Hepatocyte (in vitro differentiated cells): ENCODE results near the gene RSU1. TPM values are rescaled to one million over a fixed set of nuclear protein-coding genes. Genes with fewer than 3 reads are reported as not detected.

Experiments
- DNase-seq: peaks from one replicate; pipeline ENCODE4 v3.0.0-alpha.2; 2016; ENCODE audit warnings: low spot score
- H2AFZ ChIP-seq: fragments of 200-600 bp; sonication (generic); 2 replicates; pipeline ENCODE4 v1.6.0; 2016; ENCODE audit warnings: antibody characterized with exemption, mild to moderate bottlenecking
- H3K27ac ChIP-seq: fragments of 200-600 bp; sonication (generic); 2 replicates; pipeline ENCODE4 v1.5.1; 2016; ENCODE audit warnings: mild to moderate bottlenecking
- H3K27me3 ChIP-seq: fragments of 200-600 bp; sonication (generic); 2 replicates; pipeline ENCODE4 v1.6.1; 2016
- H3K36me3 ChIP-seq: fragments of 200-600 bp; sonication (generic); replicated peaks from 2 replicates; pipeline ENCODE4 v1.5.1; 2016; ENCODE audit warnings: low read depth; ENCODE audit not compliant: insufficient read depth
- H3K4me1 ChIP-seq: fragments of 200-600 bp; sonication (generic); 2 replicates; pipeline ENCODE4 v1.5.1; 2016; ENCODE audit warnings: mild to moderate bottlenecking, moderate library complexity; ENCODE audit not compliant: insufficient read depth
- H3K4me2 ChIP-seq: fragments of 200-600 bp; sonication (generic); 2 replicates; pipeline ENCODE4 v1.6.0; 2016
- H3K4me3 ChIP-seq: fragments of 200-600 bp; sonication (generic); 2 replicates; pipeline ENCODE4 v1.5.1; 2016; ENCODE audit warnings: mild to moderate bottlenecking
- H3K79me2 ChIP-seq: fragments of 200-600 bp; sonication (generic); 2 replicates; pipeline ENCODE4 v1.6.0; 2017; ENCODE audit warnings: mild to moderate bottlenecking
- H3K9me2 ChIP-seq: fragments of 200-600 bp; sonication (generic); replicated peaks from 2 replicates; pipeline ENCODE4 v1.6.0; 2017; ENCODE audit warnings: mild to moderate bottlenecking; ENCODE audit not compliant: insufficient read depth
- H3K9me3 ChIP-seq: fragments of 200-600 bp; sonication (generic); 2 replicates; pipeline ENCODE4 v1.5.1; 2016; ENCODE audit warnings: low read depth, mild to moderate bottlenecking
- H4K20me1 ChIP-seq: fragments of 200-600 bp; sonication (generic); 2 replicates; pipeline ENCODE4 v1.6.0; 2016; ENCODE audit warnings: mild to moderate bottlenecking; ENCODE audit not compliant: insufficient read depth, poor library complexity, severe bottlenecking
- EZH2 ChIP-seq: fragments of 200-600 bp; sonication (generic); IDR thresholded peaks from 2 replicates; pipeline ENCODE4 v1.6.1; 2016; ENCODE audit warnings: antibody characterized with exemption, mild to moderate bottlenecking, borderline replicate concordance
- EZH2phosphoT487 ChIP-seq: fragments of 200-600 bp; sonication (generic); IDR thresholded peaks from one replicate; pipeline ENCODE4 v1.6.1; 2018; ENCODE audit warnings: antibody characterized with exemption, mild to moderate bottlenecking, low read depth, moderate library complexity; ENCODE audit not compliant: unreplicated experiment, severe bottlenecking
- WGBS: methylation state at CpG from one replicate; pipeline ENCODE4 v1.1.6; 2016; ENCODE audit warnings: low lambda C conversion rate; ENCODE audit errors: missing lambda C conversion rate; 5-methylcytosine and 5-hydroxymethylcytosine counted together
- polyA plus RNA-seq: library from polyadenylated mRNA; unstranded; fragments of >200 nt; fragmentation: Nextera tagmentation; extraction: Ambion mirVana; gene quantifications from 2 replicates; pipeline ENCODE4 v1.2.1, GENCODE V29; 2016
- total RNA-seq: library from RNA; depleted of rRNA; stranded (reverse); fragments of >200 nt; gene quantifications from 2 replicates; pipeline ENCODE4 v1.2.3, GENCODE V29; 2014
- TF ChIP-seq, protein P1 (sequence below): fragments of 200-600 bp; sonication (generic); IDR thresholded peaks from 2 replicates; pipeline ENCODE4 v1.5.1; 2016; ENCODE audit warnings: antibody characterized with exemption, mild to moderate bottlenecking; ENCODE audit not compliant: poor library complexity

RSU1 gene
- total and polyA plus RNA-seq, 2 experiments from 2014 or later: 37.0 to 52.3 TPM

- no peaks in the 10 kb centered on the region for H3K36me3 ChIP-seq
- DNase-seq: no peak
- H3K27ac ChIP-seq: no peak overlapping the region
- WGBS: 85% methylated on average over 9 of the region's 9 CpGs
- H3K27me3 ChIP-seq: no peaks in the 10 kb centered on the region
- H4K20me1 ChIP-seq: no peaks in the 10 kb centered on the region
- H3K79me2 ChIP-seq: no peaks in the 10 kb centered on the region
- H3K4me2 ChIP-seq: no peak overlapping the region
- no peak overlapping the region for H2AFZ ChIP-seq
- no peak overlapping the region for H3K4me3 ChIP-seq
- H3K9me2 ChIP-seq: no peaks in the 10 kb centered on the region
- H3K4me1 ChIP-seq: no peaks in the 10 kb centered on the region
- TF ChIP-seq, protein P1, sequence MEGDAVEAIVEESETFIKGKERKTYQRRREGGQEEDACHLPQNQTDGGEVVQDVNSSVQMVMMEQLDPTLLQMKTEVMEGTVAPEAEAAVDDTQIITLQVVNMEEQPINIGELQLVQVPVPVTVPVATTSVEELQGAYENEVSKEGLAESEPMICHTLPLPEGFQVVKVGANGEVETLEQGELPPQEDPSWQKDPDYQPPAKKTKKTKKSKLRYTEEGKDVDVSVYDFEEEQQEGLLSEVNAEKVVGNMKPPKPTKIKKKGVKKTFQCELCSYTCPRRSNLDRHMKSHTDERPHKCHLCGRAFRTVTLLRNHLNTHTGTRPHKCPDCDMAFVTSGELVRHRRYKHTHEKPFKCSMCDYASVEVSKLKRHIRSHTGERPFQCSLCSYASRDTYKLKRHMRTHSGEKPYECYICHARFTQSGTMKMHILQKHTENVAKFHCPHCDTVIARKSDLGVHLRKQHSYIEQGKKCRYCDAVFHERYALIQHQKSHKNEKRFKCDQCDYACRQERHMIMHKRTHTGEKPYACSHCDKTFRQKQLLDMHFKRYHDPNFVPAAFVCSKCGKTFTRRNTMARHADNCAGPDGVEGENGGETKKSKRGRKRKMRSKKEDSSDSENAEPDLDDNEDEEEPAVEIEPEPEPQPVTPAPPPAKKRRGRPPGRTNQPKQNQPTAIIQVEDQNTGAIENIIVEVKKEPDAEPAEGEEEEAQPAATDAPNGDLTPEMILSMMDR: no peak
- TF ChIP-seq EZH2 (no peak), EZH2phosphoT487 (no peak)
- H3K9me3 ChIP-seq: no peaks in the 10 kb centered on the region
Observed at GRCh38 chr10:16674147-16674703, 143.0 kb downstream of the RSU1 start.

- no peak for DNase-seq
- Histone ChIP-seq H3K9me2 (no peaks in the 10 kb centered on the region), H4K20me1 (no peaks in the 10 kb centered on the region), H3K27ac (no peak overlapping the region), H3K79me2 (no peaks in the 10 kb centered on the region), H3K4me2 (no peak overlapping the region), H3K9me3 (no peaks in the 10 kb centered on the region), H3K27me3 (no peaks in the 10 kb centered on the region), H3K4me3 (no peak overlapping the region), H3K4me1 (no peaks in the 10 kb centered on the region), H3K36me3 (no peaks in the 10 kb centered on the region), H2AFZ (no peak overlapping the region)
- 93% methylated on average over 6 of the region's 6 CpGs for WGBS
- TF ChIP-seq EZH2 (no peak), EZH2phosphoT487 (no peak)
- TF ChIP-seq, protein P1: no peak
Observed at GRCh38 chr10:16673443-16673842, 143.8 kb downstream of the RSU1 start.

DNA sequence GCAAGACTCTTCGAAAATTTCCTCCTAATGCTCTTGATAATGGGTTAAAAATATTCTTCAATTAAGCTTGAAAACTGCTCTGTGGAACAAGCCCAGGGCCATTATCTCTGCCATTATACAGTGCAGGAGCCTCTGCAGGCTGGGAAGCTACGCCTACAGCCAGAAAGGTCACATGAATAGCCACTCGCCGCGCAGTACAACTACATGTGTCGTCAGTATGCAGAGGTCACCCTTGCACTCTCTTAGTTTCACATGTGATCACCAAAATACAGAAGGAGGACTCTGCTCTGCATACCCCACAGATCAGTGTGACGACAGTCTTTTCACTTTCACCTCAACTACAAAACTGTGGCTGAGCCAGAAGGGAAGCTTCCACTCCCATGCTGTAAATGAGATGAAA, 153.8 kb downstream of the RSU1 start:
- no peak overlapping the region for H3K27ac ChIP-seq
- H3K36me3 ChIP-seq: no peaks in the 10 kb centered on the region
- no peak overlapping the region for H3K4me2 ChIP-seq
- H3K4me3 ChIP-seq: no peak overlapping the region
- no peaks in the 10 kb centered on the region for H4K20me1 ChIP-seq
- H3K79me2 ChIP-seq: no peaks in the 10 kb centered on the region
- no peaks in the 10 kb centered on the region for H3K9me2 ChIP-seq
- H2AFZ ChIP-seq: no peak overlapping the region
- WGBS: 94% methylated on average over 7 of the region's 7 CpGs
- DNase-seq: no peak
- H3K9me3 ChIP-seq: no peaks in the 10 kb centered on the region
- no peaks in the 10 kb centered on the region for H3K4me1 ChIP-seq
- TF ChIP-seq EZH2phosphoT487 (no peak), EZH2 (no peak)
- TF ChIP-seq, protein P1: no peak
- H3K27me3 ChIP-seq: no peaks in the 10 kb centered on the region

- no peaks in the 10 kb centered on the region for H4K20me1 ChIP-seq
- H3K27me3 ChIP-seq: no peaks in the 10 kb centered on the region
- no peaks in the 10 kb centered on the region for H3K79me2 ChIP-seq
- H3K4me2 ChIP-seq: no peak overlapping the region
- H2AFZ ChIP-seq: no peak overlapping the region
- no peaks in the 10 kb centered on the region for H3K36me3 ChIP-seq
- TF ChIP-seq EZH2 (no peak), EZH2phosphoT487 (no peak)
- TF ChIP-seq, protein P1: no peak
- no peak for DNase-seq
- WGBS: 95% methylated on average over 7 of the region's 7 CpGs
- no peak overlapping the region for H3K27ac ChIP-seq
- H3K4me3 ChIP-seq: no peak overlapping the region
- no peaks in the 10 kb centered on the region for H3K9me3 ChIP-seq
- H3K4me1 ChIP-seq: no peaks in the 10 kb centered on the region
- no peaks in the 10 kb centered on the region for H3K9me2 ChIP-seq
Observed at GRCh38 chr10:16662923-16663322, 154.3 kb downstream of the RSU1 start.
